Thoracic aorta (tissue), 2 donors: ENCODE measurements around the gene STK39. TPM values are rescaled to one million over a fixed set of nuclear protein-coding genes. Genes with fewer than 3 reads are reported as not detected.

Source experiments
- ATAC-seq: fragments of 150-250 bp; one replicate; pipeline ENCODE4 v1.8.0; 2017; ENCODE audit warnings: low read depth; ENCODE audit not compliant: insufficient number of reproducible peaks, low FRiP score
- DNase-seq: peaks from one replicate; pipeline ENCODE4 v3.0.0-alpha.2; 2020; ENCODE audit warnings: low spot score
- H3K27ac ChIP-seq, 2 donors: fragments of 200-600 bp; sonication (generic); 1 replicate in 1 of 2; 2 replicates in 1 of 2; pipeline ENCODE4 v1.5.1; 2016; ENCODE audit warnings: mild to moderate bottlenecking in 2 of 2, moderate library complexity in 2 of 2
- H3K27me3 ChIP-seq: fragments of 200-600 bp; sonication (generic); replicated peaks from 2 replicates; pipeline ENCODE4 v1.6.0; 2016; ENCODE audit warnings: mild to moderate bottlenecking; ENCODE audit not compliant: insufficient read depth
- H3K36me3 ChIP-seq: fragments of 200-600 bp; sonication (generic); one replicate; pipeline ENCODE4 v1.5.1; 2016
- H3K4me1 ChIP-seq, 2 donors: fragments of 200-600 bp; sonication (generic); 1 replicate in 1 of 2; 2 replicates in 1 of 2; pipeline versions ENCODE4 v1.5.1 to v1.6.0; 2016; ENCODE audit warnings: low read depth in 2 of 2, mild to moderate bottlenecking in 1 of 2; ENCODE audit not compliant: control insufficient read depth in 1 of 2
- H3K4me3 ChIP-seq: fragments of 200-600 bp; sonication (generic); 2 replicates; pipeline ENCODE4 v1.5.1; 2016; ENCODE audit warnings: mild to moderate bottlenecking
- H3K9me3 ChIP-seq: fragments of 200-600 bp; sonication (generic); 2 replicates; pipeline ENCODE4 v1.5.1; 2016
- CTCF ChIP-seq: fragments of 200-600 bp; sonication (generic); IDR thresholded peaks from one replicate; pipeline ENCODE4 v1.5.1; 2019; ENCODE audit warnings: antibody characterized with exemption
- total RNA-seq, 2 donors: library from RNA; depleted of rRNA; stranded (reverse); fragments of >200 nt; gene quantifications; one replicate each; pipeline versions ENCODE4 v1.1.0 to v1.2.3, GENCODE V29; 2016

The STK39 gene
- total RNA-seq, 2 donors from 2014 or later: 11.5 to 18.5 TPM

DNA sequence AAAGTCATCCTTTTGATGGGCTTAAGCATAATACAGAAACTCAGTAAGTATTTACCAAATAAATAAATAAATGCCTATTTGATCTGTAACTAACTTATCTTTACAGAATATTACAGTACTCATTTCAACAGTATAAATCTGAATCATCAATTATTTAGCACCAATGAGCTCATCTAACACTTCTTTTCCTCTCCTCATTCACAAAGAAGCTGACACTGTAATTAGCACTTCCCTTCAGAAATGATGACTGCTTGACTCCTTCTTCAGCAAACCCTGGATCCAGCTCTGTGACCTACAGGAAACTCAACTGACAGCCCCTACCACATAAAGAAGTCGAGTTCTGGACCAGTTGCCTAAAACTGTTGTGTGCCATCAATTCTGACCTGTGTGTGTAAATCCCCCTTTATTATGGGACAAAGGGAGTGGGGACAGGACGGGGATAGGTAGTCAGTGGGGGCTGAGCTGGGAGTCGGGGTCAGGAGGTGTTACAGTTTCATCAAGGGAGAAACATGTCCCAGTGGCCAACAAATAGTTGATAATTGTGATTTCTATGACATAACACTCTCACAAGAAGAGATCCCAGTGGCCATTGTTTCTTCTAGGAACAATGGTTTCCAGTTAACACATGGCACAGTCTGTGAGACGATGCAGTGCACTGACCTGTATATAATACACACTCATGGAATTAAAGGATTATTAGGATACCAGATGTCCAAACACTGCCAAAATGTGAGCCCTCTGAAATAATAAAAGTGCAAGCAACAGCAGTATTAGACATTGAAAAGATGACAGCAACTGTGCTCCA lies 68.7 kb downstream of the STK39 start:
- Histone ChIP-seq H3K4me1 (peaks cover 5 to 8% of the 10 kb centered on the region in 2 donors), H3K36me3 (no peaks in the 10 kb centered on the region), H3K27ac (no peak overlapping the region), H3K4me3 (no peak overlapping the region), H3K9me3 (no peaks in the 10 kb centered on the region), H3K27me3 (no peaks in the 10 kb centered on the region)
- no peak for TF ChIP-seq CTCF
- ATAC-seq (no peak), DNase-seq (no peak)

DNA sequence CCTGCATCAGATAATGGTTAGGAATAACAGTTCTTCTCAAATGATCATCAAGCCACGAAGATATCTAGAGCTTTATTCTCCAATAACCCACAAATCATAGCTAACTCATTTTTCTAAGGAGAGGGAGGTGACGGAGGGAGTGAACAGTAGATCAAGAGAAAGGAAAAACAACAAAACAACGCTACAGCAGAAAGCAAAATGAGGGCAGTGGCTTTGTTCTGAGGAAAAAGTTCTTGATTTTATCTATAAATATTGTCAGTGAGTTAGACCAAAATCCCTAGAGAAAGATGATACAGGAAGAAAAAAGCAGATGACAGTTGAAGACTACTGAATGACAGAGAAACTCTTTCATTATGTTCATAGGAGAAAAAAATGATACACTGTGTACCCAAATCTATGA lies 71.0 kb downstream of the STK39 start:
- no peak overlapping the region for H3K4me3 ChIP-seq
- H3K36me3 ChIP-seq: no peaks in the 10 kb centered on the region

DNA sequence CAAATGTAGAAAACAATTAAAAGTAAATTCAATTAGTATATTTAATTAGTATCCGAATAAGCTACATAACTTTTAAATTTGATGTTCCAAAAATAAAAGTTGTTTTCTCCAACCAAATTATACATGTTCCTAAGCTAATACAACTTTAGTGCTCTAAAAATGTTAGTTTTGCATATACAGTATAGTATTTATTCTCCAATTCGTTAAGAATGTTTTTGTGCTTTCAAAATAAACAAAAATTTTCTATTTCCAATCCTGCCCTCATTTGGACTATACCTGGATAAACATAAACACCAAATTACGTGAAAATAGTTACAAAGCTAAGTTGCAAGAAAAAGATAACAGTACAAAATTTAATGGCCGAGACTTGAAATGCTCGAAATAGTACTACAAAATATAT lies 71.9 kb downstream of the STK39 start:
- DNase-seq: no peak
- no peak overlapping the region for H3K27ac ChIP-seq
- no peak overlapping the region for H3K4me3 ChIP-seq
- no peak for TF ChIP-seq CTCF
- no peaks in the 10 kb centered on the region for H3K36me3 ChIP-seq
- peaks cover 0 to 5% of the 10 kb centered on the region in 2 donors for H3K4me1 ChIP-seq
- no peaks in the 10 kb centered on the region for H3K27me3 ChIP-seq
- ATAC-seq: no peak
- no peaks in the 10 kb centered on the region for H3K9me3 ChIP-seq

More for the DNA sequence above, 71.0 kb downstream of the STK39 start:
- DNase-seq: no peak
- no peaks in the 10 kb centered on the region for H3K27me3 ChIP-seq
- no peaks in the 10 kb centered on the region for H3K9me3 ChIP-seq
- H3K4me1 ChIP-seq: peaks cover 0 to 5% of the 10 kb centered on the region in 2 donors
- H3K27ac ChIP-seq: no peak overlapping the region
- ATAC-seq: no peak
- no peak for TF ChIP-seq CTCF

- Histone ChIP-seq H3K4me3 (no peak overlapping the region), H3K9me3 (no peaks in the 10 kb centered on the region), H3K4me1 (peaks cover 0 to 5% of the 10 kb centered on the region in 2 donors), H3K27ac (no peak overlapping the region), H3K27me3 (no peaks in the 10 kb centered on the region), H3K36me3 (no peaks in the 10 kb centered on the region)
- DNase-seq (no peak), ATAC-seq (no peak)
- TF ChIP-seq CTCF: no peak
These were observed 72.6 kb downstream of the STK39 start for GRCh38 chr2:168174756-168175155.

DNA sequence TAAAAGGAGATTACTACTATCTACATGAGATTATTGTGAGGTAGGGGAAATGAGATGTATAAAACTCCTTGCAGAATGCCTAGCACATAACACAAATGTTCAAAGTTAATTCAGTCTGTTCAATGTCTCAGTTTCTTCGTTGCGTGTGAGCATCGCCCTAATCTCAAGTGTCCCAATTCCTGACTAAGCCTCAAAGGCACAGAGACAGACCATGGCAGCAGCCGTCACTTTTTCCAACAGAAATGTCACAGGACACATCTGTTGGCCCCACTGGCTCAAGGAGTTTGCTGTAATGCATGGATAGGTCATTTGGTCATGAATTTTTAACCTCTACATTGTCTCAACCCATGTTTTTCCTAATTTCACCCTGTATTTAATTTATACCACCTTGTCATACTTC lies 75.3 kb downstream of the STK39 start:
- no peak for DNase-seq
- Histone ChIP-seq H3K27ac (no peak overlapping the region), H3K9me3 (no peaks in the 10 kb centered on the region), H3K4me1 (peaks cover 0 to 5% of the 10 kb centered on the region in 2 donors), H3K36me3 (no peaks in the 10 kb centered on the region), H3K27me3 (no peaks in the 10 kb centered on the region), H3K4me3 (no peak overlapping the region)
- TF ChIP-seq CTCF: no peak
- ATAC-seq: no peak
